Natural killer cell (primary cell): ENCODE results near the gene FAM171A2. TPM values are rescaled to one million over a fixed set of nuclear protein-coding genes. Genes with fewer than 3 reads are reported as not detected.
"Not testable (repeated sequence)": the region's sequence is repeated elsewhere in the genome, so short reads cannot be mapped to it uniquely, and the experiment has no call there.

Source experiments
- ATAC-seq, 3 donors: fragments of 150-1000 bp in 2 of 3; fragments of 200-7000 bp in 1 of 3; cut with Tn5 transposase; 1 replicate in 1 of 3; 2 replicates in 2 of 3; pipeline ENCODE4 v1.10.0; 2021; ENCODE audit warnings: mild to moderate bottlenecking in 2 of 3, moderate library complexity in 2 of 3
- DNase-seq, 2 donors: peaks; one replicate each; pipeline versions ENCODE4 v3.0.0 to v3.0.0-alpha.2; 2013 to 2021; ENCODE audit warnings: mixed read lengths in 1 of 2
- H3K27ac ChIP-seq: one replicate; pipeline ENCODE4 v1.5.1; 2013; ENCODE audit warnings: mild to moderate bottlenecking, low read length
- H3K27me3 ChIP-seq: one replicate; pipeline ENCODE4 v1.6.1; 2013; ENCODE audit warnings: low read length; ENCODE audit not compliant: control insufficient read depth, insufficient read depth
- H3K36me3 ChIP-seq: one replicate; pipeline ENCODE4 v1.6.1; 2013; ENCODE audit warnings: low read length; ENCODE audit not compliant: control insufficient read depth, insufficient read depth
- H3K4me1 ChIP-seq: one replicate; pipeline ENCODE4 v1.6.1; 2013; ENCODE audit warnings: low read length; ENCODE audit not compliant: control insufficient read depth, insufficient read depth
- H3K4me3 ChIP-seq: one replicate; pipeline ENCODE4 v1.5.1; 2013; ENCODE audit warnings: low read length
- H3K9me3 ChIP-seq: one replicate; pipeline ENCODE4 v1.6.1; 2013; ENCODE audit warnings: low read length; ENCODE audit not compliant: control insufficient read depth, insufficient read depth
- H3K27ac Mint-ChIP-seq, 2 donors: one replicate each; pipeline ENCODE4 v1.8.0; 2022; ENCODE audit warnings: mild to moderate bottlenecking in 2 of 2, mixed read lengths in 2 of 2, moderate library complexity in 1 of 2
- H3K27me3 Mint-ChIP-seq, 2 donors: one replicate each; pipeline ENCODE4 v1.8.0; 2022; ENCODE audit warnings: low read depth in 2 of 2, mixed read lengths in 2 of 2
- H3K36me3 Mint-ChIP-seq: one replicate; pipeline ENCODE4 v1.8.0; 2022; ENCODE audit warnings: mixed read lengths
- H3K4me1 Mint-ChIP-seq, 2 donors: one replicate each; pipeline ENCODE4 v1.8.0; 2022; ENCODE audit warnings: mixed read lengths in 2 of 2
- H3K4me3 Mint-ChIP-seq: one replicate; pipeline ENCODE4 v1.8.0; 2022; ENCODE audit warnings: mild to moderate bottlenecking, moderate library complexity, mixed read lengths
- H3K9me3 Mint-ChIP-seq, 2 donors: one replicate each; pipeline ENCODE4 v1.8.0; 2022; ENCODE audit warnings: mixed read lengths in 2 of 2
- WGBS: methylation state at CpG from one replicate; pipeline ENCODE4 v1.1.7; 2013; ENCODE audit warnings: missing lambda C conversion rate; ENCODE audit not compliant: insufficient coverage; 5-methylcytosine and 5-hydroxymethylcytosine counted together
- intact Hi-C: fragments of 100-400 bp; cut with micrococcal nuclease; formaldehyde crosslinking; loops from one replicate; pipeline ENCODE4 v1.14.2; 2022
- total RNA-seq, 4 donors: library from RNA; stranded (reverse); fragments of 120-200 nt in 1 of 4; gene quantifications; one replicate each; pipeline versions ENCODE4 v1.2.3 to v1.2.4, GENCODE V29; 2013 to 2022
- TF ChIP-seq, protein P1 (sequence below): fragments of 200-600 bp; IDR thresholded peaks from one replicate; pipeline ENCODE4 v1.8.0; 2022; ENCODE audit warnings: antibody characterized with exemption

Gene FAM171A2
- total RNA-seq, 3 donors from 2014 or later (not counting 1 experiment from before 2014, with no cell fraction given), result 0.20 to 0.43 (median 0.24) TPM

DNA sequence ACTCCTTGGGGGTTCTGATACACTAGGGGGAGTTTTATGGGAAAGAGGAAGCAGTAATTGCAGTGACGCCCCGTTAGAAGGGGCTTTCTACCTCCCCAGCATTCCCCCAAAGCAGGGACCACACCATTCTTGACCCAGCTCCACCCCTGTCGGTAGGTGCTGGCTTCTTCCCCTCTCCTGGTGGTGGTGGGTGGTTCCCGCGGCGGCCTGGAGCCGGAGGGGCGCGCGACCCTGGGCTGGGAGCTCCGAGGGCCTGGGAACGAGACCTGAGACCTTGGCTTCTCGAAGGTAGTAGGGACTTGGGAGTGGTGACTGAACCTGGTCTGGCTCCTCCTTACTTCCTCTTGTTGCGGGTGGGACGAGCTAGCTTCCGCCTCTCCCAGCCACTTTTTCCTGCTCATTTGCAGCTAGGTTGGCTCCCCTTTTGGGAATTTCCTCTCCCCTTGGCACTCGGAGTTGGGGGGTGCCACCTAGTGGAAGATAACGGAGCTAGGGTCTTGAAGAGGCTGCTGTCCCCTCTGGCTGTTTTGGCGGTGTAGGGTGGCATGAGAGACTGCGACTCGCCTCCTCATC, 18.1 kb downstream of the FAM171A2 start:
- intact Hi-C loops, result loop anchor here (5.0 kb wide), 1 partner anchor 133 kb away; no protein-coding TSS in a partner anchor
- WGBS, result 0% methylated on average over 19 of the region's 21 CpGs
- peak overlapping the region; percentile 76 to 85 for H3K27ac Mint-ChIP-seq
- peak overlapping the region; percentile 35 for H3K27ac ChIP-seq
- peak overlapping the region; percentile 64 for H3K4me3 ChIP-seq
- peak overlapping the region; percentile 97 for H3K4me3 Mint-ChIP-seq
- peaks cover 19 to 25% of the 10 kb centered on the region in 2 donors for H3K27me3 Mint-ChIP-seq
- TF ChIP-seq, protein P1, sequence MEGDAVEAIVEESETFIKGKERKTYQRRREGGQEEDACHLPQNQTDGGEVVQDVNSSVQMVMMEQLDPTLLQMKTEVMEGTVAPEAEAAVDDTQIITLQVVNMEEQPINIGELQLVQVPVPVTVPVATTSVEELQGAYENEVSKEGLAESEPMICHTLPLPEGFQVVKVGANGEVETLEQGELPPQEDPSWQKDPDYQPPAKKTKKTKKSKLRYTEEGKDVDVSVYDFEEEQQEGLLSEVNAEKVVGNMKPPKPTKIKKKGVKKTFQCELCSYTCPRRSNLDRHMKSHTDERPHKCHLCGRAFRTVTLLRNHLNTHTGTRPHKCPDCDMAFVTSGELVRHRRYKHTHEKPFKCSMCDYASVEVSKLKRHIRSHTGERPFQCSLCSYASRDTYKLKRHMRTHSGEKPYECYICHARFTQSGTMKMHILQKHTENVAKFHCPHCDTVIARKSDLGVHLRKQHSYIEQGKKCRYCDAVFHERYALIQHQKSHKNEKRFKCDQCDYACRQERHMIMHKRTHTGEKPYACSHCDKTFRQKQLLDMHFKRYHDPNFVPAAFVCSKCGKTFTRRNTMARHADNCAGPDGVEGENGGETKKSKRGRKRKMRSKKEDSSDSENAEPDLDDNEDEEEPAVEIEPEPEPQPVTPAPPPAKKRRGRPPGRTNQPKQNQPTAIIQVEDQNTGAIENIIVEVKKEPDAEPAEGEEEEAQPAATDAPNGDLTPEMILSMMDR, result peak; percentile 53
- H3K27me3 ChIP-seq, result no peaks in the 10 kb centered on the region
- no peaks in the 10 kb centered on the region for H3K36me3 Mint-ChIP-seq
- no peaks in the 10 kb centered on the region for H3K9me3 Mint-ChIP-seq
- peaks cover 59% of the 10 kb centered on the region for H3K4me1 ChIP-seq
- H3K36me3 ChIP-seq, result no peaks in the 10 kb centered on the region
- DNase-seq (peak in 1 of 2 donors; percentile 73), ATAC-seq (peak; percentile 27 to 37 (median 30))
- H3K4me1 Mint-ChIP-seq, result peaks cover 16 to 29% of the 10 kb centered on the region in 2 donors
- H3K9me3 ChIP-seq, result no peaks in the 10 kb centered on the region

DNA sequence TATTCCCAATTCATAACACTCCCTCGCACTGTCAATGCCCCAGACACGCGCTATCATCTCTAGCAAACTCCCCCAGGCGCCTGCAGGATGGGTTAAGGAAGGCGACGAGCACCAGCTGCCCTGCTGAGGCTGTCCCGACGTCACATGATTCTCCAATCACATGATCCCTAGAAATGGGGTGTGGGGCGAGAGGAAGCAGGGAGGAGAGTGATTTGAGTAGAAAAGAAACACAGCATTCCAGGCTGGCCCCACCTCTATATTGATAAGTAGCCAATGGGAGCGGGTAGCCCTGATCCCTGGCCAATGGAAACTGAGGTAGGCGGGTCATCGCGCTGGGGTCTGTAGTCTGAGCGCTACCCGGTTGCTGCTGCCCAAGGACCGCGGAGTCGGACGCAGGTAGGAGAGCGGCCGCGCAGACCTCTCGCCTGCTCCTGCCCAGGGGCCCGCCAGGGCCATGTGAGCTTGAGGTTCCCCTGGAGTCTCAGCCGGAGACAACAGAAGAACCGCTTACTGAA, 18.7 kb downstream of the FAM171A2 start, which contains the start of gene GRN:
Gene GRN (plus strand): TSS at position 364 of the 515 bp plus-strand sequence. CDS start 3,863 bp downstream, outside the sequence.
- H3K9me3 ChIP-seq, result no peaks in the 10 kb centered on the region
- H3K4me1 ChIP-seq, result peaks cover 56% of the 10 kb centered on the region
- intact Hi-C loops, result loop anchor here (5.0 kb wide), 1 partner anchor 133 kb away; no protein-coding TSS in a partner anchor
- H3K27me3 ChIP-seq, result no peaks in the 10 kb centered on the region
- H3K27ac Mint-ChIP-seq, result peak within 1 kb of the TSS; percentile 76 to 85
- H3K9me3 Mint-ChIP-seq, result no peaks in the 10 kb centered on the region
- TF ChIP-seq, protein P1, result no peak
- H3K36me3 ChIP-seq, result no peaks in the 10 kb centered on the region
- 0% methylated on average over 26 of the region's 26 CpGs for WGBS
- peak within 1 kb of the TSS; percentile 35 for H3K27ac ChIP-seq
- no peaks in the 10 kb centered on the region for H3K36me3 Mint-ChIP-seq
- DNase-seq, result peak; percentile 81 to 91
- H3K27me3 Mint-ChIP-seq, result peaks cover 19 to 25% of the 10 kb centered on the region in 2 donors
- H3K4me3 ChIP-seq, result peak within 1 kb of the TSS; percentile 64
- peaks cover 16 to 29% of the 10 kb centered on the region in 2 donors for H3K4me1 Mint-ChIP-seq
- peak within 1 kb of the TSS; percentile 97 for H3K4me3 Mint-ChIP-seq
- peak; percentile 98 for ATAC-seq

DNA sequence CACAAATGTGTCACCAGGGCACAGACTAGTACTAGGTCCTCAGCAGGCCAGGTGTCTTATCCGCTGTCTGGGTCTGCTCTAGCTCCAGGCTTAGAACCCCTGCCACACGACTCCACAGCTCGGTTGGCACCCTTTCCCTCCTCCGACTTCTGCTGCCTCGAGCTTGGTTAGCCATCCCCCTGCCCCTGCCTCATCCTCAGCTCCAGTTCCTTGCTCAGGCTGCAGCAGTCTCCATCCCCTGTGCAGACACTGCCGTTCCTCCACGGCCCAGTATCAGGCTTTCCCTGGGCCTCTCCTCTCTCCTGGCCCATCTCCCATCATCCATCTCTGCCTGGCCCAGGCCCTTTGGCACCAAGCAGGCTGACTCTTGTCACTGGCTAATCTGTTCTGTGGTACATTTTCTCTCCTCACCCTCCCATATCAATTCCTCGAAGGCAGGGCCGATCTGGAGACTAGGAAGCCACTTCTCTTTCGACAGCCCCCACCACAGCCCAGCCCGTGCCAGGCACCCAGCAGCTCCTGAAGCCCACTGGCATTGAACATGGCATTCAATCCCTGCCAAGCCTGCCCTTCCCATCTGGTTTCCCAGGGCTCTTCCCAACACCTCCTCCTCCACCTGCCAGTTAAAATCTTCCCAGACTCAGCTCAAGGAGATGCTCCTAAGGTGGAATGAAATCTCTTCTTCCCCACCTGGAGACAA, 20.0 kb downstream of the FAM171A2 start:
- no peaks in the 10 kb centered on the region for H3K36me3 Mint-ChIP-seq
- Histone ChIP-seq H3K27ac (no peak overlapping the region), H3K4me1 (peaks cover 44% of the 10 kb centered on the region), H3K27me3 (no peaks in the 10 kb centered on the region), H3K9me3 (no peaks in the 10 kb centered on the region), H3K36me3 (no peaks in the 10 kb centered on the region), H3K4me3 (no peak overlapping the region)
- H3K4me3 Mint-ChIP-seq, result peak overlapping the region; percentile 97
- intact Hi-C loops, result no loop called here
- 87% methylated on average over 11 of the region's 11 CpGs for WGBS
- no peaks in the 10 kb centered on the region for H3K9me3 Mint-ChIP-seq
- TF ChIP-seq, protein P1, result no peak
- ATAC-seq, result no peak
- DNase-seq, result no peak
- no peak overlapping the region for H3K27ac Mint-ChIP-seq
- H3K27me3 Mint-ChIP-seq, result peaks cover 19 to 25% of the 10 kb centered on the region in 2 donors
- H3K4me1 Mint-ChIP-seq, result peaks cover 16 to 26% of the 10 kb centered on the region in 2 donors

DNA sequence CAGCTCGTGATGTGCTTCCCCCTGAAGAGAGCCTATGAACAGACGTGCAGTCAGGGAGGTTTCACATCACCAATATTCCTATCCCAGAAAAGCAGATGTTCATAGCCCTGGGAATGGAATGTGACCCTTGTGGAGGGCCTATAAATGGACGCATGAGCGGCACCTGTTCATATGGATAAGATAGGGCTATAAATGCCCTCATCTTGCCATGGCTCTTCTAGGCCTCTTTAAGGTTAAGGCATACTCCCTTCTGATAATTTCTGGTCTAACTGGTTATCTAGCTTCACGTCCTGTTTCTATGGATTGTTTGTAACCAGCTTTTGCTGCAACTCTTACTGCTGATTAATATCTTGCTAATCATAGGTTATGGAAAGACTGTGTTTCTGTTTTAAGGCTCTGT, 23.1 kb downstream of the FAM171A2 start:
- H3K36me3 Mint-ChIP-seq, H3K4me3 Mint-ChIP-seq, H3K36me3 ChIP-seq, intact Hi-C loops, DNase-seq, H3K27me3 ChIP-seq, ATAC-seq, H3K4me3 ChIP-seq, H3K27ac ChIP-seq, H3K9me3 ChIP-seq, H3K9me3 Mint-ChIP-seq, H3K27ac Mint-ChIP-seq: not testable (repeated sequence)
- 88% methylated on average over 5 of the region's 5 CpGs for WGBS
- H3K27me3 Mint-ChIP-seq, result peaks cover 19 to 25% of the 10 kb centered on the region in 2 donors
- peaks cover 16% of the 10 kb centered on the region for H3K4me1 ChIP-seq
- peaks cover 9 to 11% of the 10 kb centered on the region in 2 donors for H3K4me1 Mint-ChIP-seq
